H1 (cell line): ENCODE measurements around the gene LUZP1. TPM values are rescaled to one million over a fixed set of nuclear protein-coding genes. Genes with fewer than 3 reads are reported as not detected.

Experiments
- CTCF ChIA-PET: fragments of 300-600 bp; sonication (Branson Sonifier 250); formaldehyde crosslinking; loops from one replicate; lab custom pipeline; 2021; ENCODE audit not compliant: partially characterized antibody; lab: Charles Lee
- POLR2A ChIA-PET: fragments of 300-600 bp; sonication (Branson Sonifier 250); formaldehyde crosslinking; loops from one replicate; lab custom pipeline; 2021; ENCODE audit warnings: inconsistent platforms; ENCODE audit not compliant: partially characterized antibody; lab: Charles Lee
- DNase-seq, 2 experiments: peaks; one replicate each; pipeline versions ENCODE4 v3.0.0 to v3.0.0-alpha.2; 2010 to 2022; ENCODE audit warnings: low spot score in 2 of 2, low read depth in 1 of 2, mixed read lengths in 1 of 2
- FAIRE-seq: peaks from 2 replicates; lab custom pipeline; 2011; peaks lifted over from hg19 to GRCh38; lab: Jason Lieb, UNC
- H2AFZ ChIP-seq: 2 replicates; pipeline ENCODE4 v1.8.1; 2012; ENCODE audit warnings: low read length, inconsistent platforms
- H2AK5ac ChIP-seq: 2 replicates; pipeline ENCODE4 v1.6.1; 2013; ENCODE audit warnings: low read depth, low read length
- H2BK120ac ChIP-seq: replicated peaks from 2 replicates; pipeline ENCODE3; 2013; ENCODE audit warnings: low read depth, low read length, inconsistent platforms
- H2BK12ac ChIP-seq: 2 replicates; pipeline ENCODE4 v1.6.1; 2013; ENCODE audit warnings: low read depth, low read length
- H2BK15ac ChIP-seq: 2 replicates; pipeline ENCODE4 v1.6.1; 2013; ENCODE audit warnings: low read length
- H2BK20ac ChIP-seq: 2 replicates; pipeline ENCODE4 v1.6.1; 2013; ENCODE audit warnings: low read length
- H2BK5ac ChIP-seq: 2 replicates; pipeline ENCODE4 v1.6.1; 2013; ENCODE audit warnings: low read depth, low read length
- H3K14ac ChIP-seq: 2 replicates; pipeline ENCODE4 v1.6.1; 2013; ENCODE audit warnings: inconsistent platforms; ENCODE audit not compliant: insufficient read length
- H3K18ac ChIP-seq: 2 replicates; pipeline ENCODE4 v1.6.1; 2013; ENCODE audit warnings: low read length; ENCODE audit errors: extremely low read depth
- H3K23ac ChIP-seq: 2 replicates; pipeline ENCODE4 v1.6.1; 2013; ENCODE audit warnings: inconsistent platforms; ENCODE audit not compliant: insufficient read length
- H3K23me2 ChIP-seq: 2 replicates; pipeline ENCODE4 v1.6.1; 2013; ENCODE audit warnings: low read depth, low read length
- H3K27ac ChIP-seq: 2 replicates; pipeline ENCODE4 v1.6.1; 2011; ENCODE audit warnings: low read depth, low read length, inconsistent platforms
- H3K27me3 ChIP-seq, 4 experiments: replicated peaks in 1 of 4; 1 replicate in 1 of 4; 2 replicates in 3 of 4; pipeline versions ENCODE4 v1.6.1 to v1.8.1; 2011 to 2013; ENCODE audit warnings: low read length in 3 of 4, mild to moderate bottlenecking in 3 of 4, inconsistent platforms in 2 of 4, mixed read lengths in 2 of 4, moderate library complexity in 1 of 4; ENCODE audit not compliant: control insufficient read depth in 3 of 4, insufficient read depth in 3 of 4; ENCODE audit errors: extremely low read depth in 1 of 4
- H3K36me3 ChIP-seq, 4 experiments: 2 replicates each; pipeline versions ENCODE4 v1.6.1 to v1.8.1; 2011 to 2013; ENCODE audit warnings: mild to moderate bottlenecking in 4 of 4, low read length in 3 of 4, moderate library complexity in 2 of 4, control low read depth in 1 of 4, inconsistent platforms in 1 of 4; ENCODE audit not compliant: insufficient read depth in 4 of 4, control insufficient read depth in 2 of 4
- H3K4ac ChIP-seq: replicated peaks from 2 replicates; pipeline ENCODE3; 2013; ENCODE audit warnings: low read length, low read depth, mixed read lengths, inconsistent platforms; ENCODE audit not compliant: insufficient read length
- H3K4me1 ChIP-seq, 4 experiments: replicated peaks in 1 of 4; 1 replicate in 1 of 4; 2 replicates in 3 of 4; pipeline versions ENCODE4 v1.6.1 to v1.8.1; 2011 to 2013; ENCODE audit warnings: low read length in 3 of 4, inconsistent platforms in 2 of 4, mixed read lengths in 1 of 4; ENCODE audit not compliant: insufficient read depth in 4 of 4, control insufficient read depth in 3 of 4
- H3K4me2 ChIP-seq, 2 experiments: 2 replicates each; pipeline versions ENCODE4 v1.6.1 to v1.8.1; 2011 to 2013; ENCODE audit warnings: low read depth in 2 of 2, low read length in 2 of 2, control low read depth in 1 of 2, inconsistent platforms in 1 of 2, mild to moderate bottlenecking in 1 of 2; ENCODE audit not compliant: insufficient read depth in 1 of 2
- H3K4me3 ChIP-seq, 4 experiments: fragments of 200-600, 300-600 bp in 1 of 4; sonication (generic), shearing (Covaris generic), sonication (Bioruptor Twin) in 1 of 4; 2 replicates each; pipeline versions ENCODE4 v1.5.1 to v1.8.1; 2011 to 2016; ENCODE audit warnings: low read length in 4 of 4, low read depth in 3 of 4, control low read depth in 2 of 4, inconsistent platforms in 2 of 4, mild to moderate bottlenecking in 2 of 4, mixed read lengths in 1 of 4, moderate library complexity in 1 of 4; ENCODE audit not compliant: insufficient read depth in 2 of 4; ENCODE audit errors: extremely low read depth in 1 of 4
- H3K56ac ChIP-seq: replicated peaks from 2 replicates; pipeline ENCODE3; 2013; ENCODE audit warnings: low read depth, mild to moderate bottlenecking, mixed read lengths, low read length, inconsistent platforms; ENCODE audit not compliant: insufficient read length
- H3K79me1 ChIP-seq: 2 replicates; pipeline ENCODE4 v1.6.1; 2013; ENCODE audit warnings: low read depth, low read length, control low read depth
- H3K79me2 ChIP-seq, 2 experiments: 2 replicates each; pipeline versions ENCODE4 v1.6.1 to v1.8.1; 2012 to 2013; ENCODE audit warnings: low read length in 2 of 2, mild to moderate bottlenecking in 2 of 2, inconsistent platforms in 1 of 2; ENCODE audit not compliant: insufficient read depth in 2 of 2, control insufficient read depth in 1 of 2
- H3K9ac ChIP-seq, 4 experiments: replicated peaks in 1 of 4; 1 replicate in 1 of 4; 2 replicates in 3 of 4; pipeline versions ENCODE4 v1.6.1 to v1.8.1; 2011 to 2013; ENCODE audit warnings: low read depth in 3 of 4, low read length in 3 of 4, control low read depth in 2 of 4, mild to moderate bottlenecking in 2 of 4, moderate library complexity in 2 of 4, inconsistent platforms in 1 of 4; ENCODE audit errors: extremely low read depth in 1 of 4
- H3K9me3 ChIP-seq, 2 experiments: 2 replicates each; pipeline versions ENCODE4 v1.6.1 to v1.8.1; 2012 to 2013; ENCODE audit warnings: mild to moderate bottlenecking in 2 of 2, moderate library complexity in 2 of 2, control low read depth in 1 of 2, inconsistent platforms in 1 of 2, low read depth in 1 of 2, low read length in 1 of 2, mixed read lengths in 1 of 2; ENCODE audit not compliant: insufficient read depth in 2 of 2
- H4K20me1 ChIP-seq, 2 experiments: replicated peaks in 1 of 2; 2 replicates each; pipeline versions ENCODE3 to v1.8.1; 2011 to 2013; ENCODE audit warnings: inconsistent platforms in 2 of 2, low read length in 2 of 2, mild to moderate bottlenecking in 1 of 2; ENCODE audit not compliant: insufficient read depth in 2 of 2, control insufficient read depth in 1 of 2
- H4K5ac ChIP-seq: 2 replicates; pipeline ENCODE4 v1.6.1; 2013; ENCODE audit warnings: low read length, low read depth, mixed read lengths, inconsistent platforms; ENCODE audit not compliant: insufficient read length
- H4K8ac ChIP-seq: 2 replicates; pipeline ENCODE4 v1.8.0; 2013; ENCODE audit warnings: mild to moderate bottlenecking, moderate library complexity, low read length, inconsistent platforms; ENCODE audit not compliant: insufficient read depth; ENCODE audit errors: extremely low read depth
- H4K91ac ChIP-seq: replicated peaks from 2 replicates; pipeline ENCODE3; 2013; ENCODE audit warnings: low read length, mixed read lengths, inconsistent platforms; ENCODE audit not compliant: insufficient read length
- CEBPB ChIP-seq: IDR thresholded peaks from 2 replicates; pipeline ENCODE4 v1.6.1; 2012; ENCODE audit warnings: low read depth, low read length
- PHF8 ChIP-seq: fragments of 200-600 bp; sonication (generic); conservative IDR thresholded peaks from 2 replicates; pipeline ENCODE4 v1.7.1; 2012; ENCODE audit warnings: low read depth, mild to moderate bottlenecking, inconsistent platforms, low read length, moderate library complexity
- RBBP5 ChIP-seq: IDR thresholded peaks from 2 replicates; pipeline ENCODE4 v1.7.1; 2012; ENCODE audit warnings: low read depth, mild to moderate bottlenecking, inconsistent platforms, low read length, moderate library complexity, borderline replicate concordance
- TAF7 ChIP-seq: optimal IDR thresholded peaks from 2 replicates; pipeline ENCODE3; 2011; ENCODE audit warnings: low read depth, mild to moderate bottlenecking, inconsistent platforms, low read length, moderate library complexity, borderline replicate concordance
- YY1 ChIP-seq: IDR thresholded peaks from 2 replicates; pipeline ENCODE4 v1.6.1; 2011; ENCODE audit warnings: low read depth, mild to moderate bottlenecking, low read length
- WGBS, 2 experiments: shearing (Covaris generic) in 1 of 2; methylation state at CpG; one replicate each; pipeline versions ENCODE4 v1.1.6 to v1.1.7; 2013 to 2015; ENCODE audit warnings: low lambda C conversion rate in 2 of 2, mixed read lengths in 2 of 2, inconsistent platforms in 1 of 2, low coverage in 1 of 2, missing lambda C conversion rate in 1 of 2; ENCODE audit not compliant: insufficient replicate concordance in 2 of 2, insufficient coverage in 1 of 2, insufficient read length in 1 of 2; ENCODE audit errors: extremely low coverage in 1 of 2, missing lambda C conversion rate in 1 of 2; 5-methylcytosine and 5-hydroxymethylcytosine counted together
- polyA plus RNA-seq, 7 experiments: library from polyadenylated mRNA; depleted of rRNA in 3 of 7; stranded (reverse) in 5 of 7; unstranded in 2 of 7; fragments of >200 nt in 5 of 7; fragments of 200-250 nt in 2 of 7; gene quantifications; 1 replicate in 5 of 7; 2 replicates in 1 of 7; 4 replicates in 1 of 7; pipeline versions ENCODE4 v1.2.1 to v1.2.3, GENCODE V29; 2011 to 2013; ENCODE audit warnings: missing spikeins in 2 of 7, mixed read lengths in 2 of 7
- total RNA-seq: library from RNA; stranded (reverse); fragmentation: NEBNext Ultra II Directional; extraction: Animal tissue kit (Norgen Biotek cat#: 25700); gene quantifications from 2 replicates; pipeline ENCODE4 v1.2.1, GENCODE V29; 2021

The LUZP1 gene
- total and polyA plus RNA-seq, 2 of the 8 experiments (the other 6 are each of a cell fraction or from before 2014, with no cell fraction given) = 14.0 to 60.5 TPM

DNA sequence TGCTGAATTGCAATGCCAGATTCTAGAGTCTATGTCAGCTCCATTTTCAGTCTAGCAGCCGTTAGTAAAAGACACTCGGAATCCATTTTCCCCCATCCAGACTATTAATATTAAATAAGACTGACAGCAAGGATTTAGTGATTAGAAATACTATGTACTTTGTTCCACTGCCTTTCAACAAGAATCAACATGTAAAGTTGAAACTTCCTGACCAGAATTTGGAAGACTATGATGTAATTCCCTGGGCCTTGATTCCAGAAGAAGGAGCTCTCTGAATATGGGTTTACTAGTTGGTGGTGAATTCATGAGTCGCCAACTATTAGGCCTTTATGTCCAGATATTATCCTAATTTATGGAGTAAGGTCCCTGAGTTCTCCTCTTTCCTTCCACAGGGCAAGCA, 124.6 kb downstream of the LUZP1 start:
- FAIRE-seq (no peak), DNase-seq (no peak)
- Histone ChIP-seq H3K9ac (no peak overlapping the region), H2BK120ac (no peak overlapping the region), H3K36me3 (peaks cover 0 to 6% (median 2%) of the 10 kb centered on the region in 4 experiments; a peak in 3 of 8 replicates), H4K20me1 (peaks cover 9 to 10% of the 10 kb centered on the region in 2 experiments), H3K27me3 (no peaks in the 10 kb centered on the region), H2BK15ac (no peak overlapping the region), H4K91ac (no peak overlapping the region), H4K5ac (no peak overlapping the region), H3K23me2 (no peaks in the 10 kb centered on the region), H3K18ac (no peak overlapping the region), H3K79me1 (no peaks in the 10 kb centered on the region), H3K56ac (no peak overlapping the region), H2BK20ac (no peak overlapping the region), H2AK5ac (no peak overlapping the region), H4K8ac (no peak overlapping the region), H3K79me2 (peaks cover 7 to 94% of the 10 kb centered on the region in 2 experiments), H3K4ac (no peak overlapping the region), H2BK5ac (no peak overlapping the region), H3K9me3 (no peaks in the 10 kb centered on the region), H3K14ac (no peak overlapping the region), H3K4me1 (no peaks in the 10 kb centered on the region), H3K4me3 (no peak overlapping the region), H2BK12ac (no peak overlapping the region), H3K23ac (no peak overlapping the region), H3K4me2 (no peak overlapping the region), H2AFZ (no peak overlapping the region), H3K27ac (no peak overlapping the region)
- WGBS, 2 experiments = 88% methylated on average over 3 of the region's 3 CpGs; no CpG with 5 or more reads in 1 of the 2 experiments
- ChIA-PET CTCF (interaction anchor here (1.5 kb wide), 1 partner anchor 9 kb away, joined by 4 read pairs; no protein-coding TSS in a partner anchor), POLR2A (interaction anchor here (1.6 kb wide), 1 partner anchor 25 kb away, joined by 6 read pairs; the partner anchor contains the start of gene KDM1A)
- TF ChIP-seq CEBPB (no peak), PHF8 (no peak), RBBP5 (no peak), YY1 (no peak), TAF7 (no peak)
